H54 (cell line): ENCODE results near the gene FBXW7.

Experiments
- DNase-seq: peaks from one replicate; pipeline ENCODE4 v3.0.0; 2011; ENCODE audit warnings: low spot score, mixed read lengths; ENCODE audit not compliant: insufficient read length
- FAIRE-seq: peaks from 3 replicates; lab custom pipeline; 2011; peaks lifted over from hg19 to GRCh38; lab: Jason Lieb, UNC
- POLR2A ChIP-seq: IDR thresholded peaks from 2 replicates; pipeline ENCODE4 v1.6.1; 2011; ENCODE audit warnings: low read depth, mild to moderate bottlenecking, low read length

FBXW7 gene

GRCh38 chr4:152279234-152279566, 256.7 kb downstream of the FBXW7 start:
- DNase-seq (no peak), FAIRE-seq (no peak)
- TF ChIP-seq POLR2A, result no peak

- no peak for DNase-seq
- no peak for TF ChIP-seq POLR2A
- no peak for FAIRE-seq
Observed at GRCh38 chr4:152278505-152279233, 257.2 kb downstream of the FBXW7 start.

- TF ChIP-seq POLR2A, result no peak
- DNase-seq (no peak), FAIRE-seq (no peak)
Observed at GRCh38 chr4:152278172-152278504, 257.8 kb downstream of the FBXW7 start.

GRCh38 chr4:152277333-152277732, 258.6 kb downstream of the FBXW7 start:
- TF ChIP-seq POLR2A, result no peak
- FAIRE-seq, result no peak
- DNase-seq, result no peak

GRCh38 chr4:152273343-152273742, 262.5 kb downstream of the FBXW7 start:
- TF ChIP-seq POLR2A, result no peak
- DNase-seq (no peak), FAIRE-seq (no peak)
